ENCODE data around the gene TNFSF13. TPM values are rescaled to one million over a fixed set of nuclear protein-coding genes. Genes with fewer than 3 reads are reported as not detected.

The TNFSF13 gene
- total RNA-seq, 1 experiment from 2014 or later: 3.2 TPM

DNA sequence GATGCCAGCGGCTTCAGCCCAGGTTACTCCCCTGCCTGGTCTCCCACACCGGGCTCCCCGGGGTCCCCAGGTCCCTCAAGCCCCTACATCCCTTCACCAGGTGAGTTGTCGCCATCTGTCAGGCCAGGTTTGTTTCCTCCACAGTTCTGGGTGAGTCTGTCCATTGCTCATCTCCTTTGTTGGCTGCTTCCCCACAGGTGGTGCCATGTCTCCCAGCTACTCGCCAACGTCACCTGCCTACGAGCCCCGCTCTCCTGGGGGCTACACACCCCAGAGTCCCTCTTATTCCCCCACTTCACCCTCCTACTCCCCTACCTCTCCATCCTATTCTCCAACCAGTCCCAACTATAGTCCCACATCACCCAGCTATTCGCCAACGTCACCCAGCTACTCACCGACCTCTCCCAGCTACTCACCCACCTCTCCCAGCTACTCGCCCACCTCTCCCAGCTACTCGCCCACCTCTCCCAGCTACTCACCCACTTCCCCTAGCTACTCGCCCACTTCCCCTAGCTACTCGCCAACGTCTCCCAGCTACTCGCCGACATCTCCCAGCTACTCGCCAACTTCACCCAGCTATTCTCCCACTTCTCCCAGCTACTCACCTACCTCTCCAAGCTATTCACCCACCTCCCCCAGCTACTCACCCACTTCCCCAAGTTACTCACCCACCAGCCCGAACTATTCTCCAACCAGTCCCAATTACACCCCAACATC is 45.6 kb upstream of the TNFSF13 start:
- Mint-ChIP-seq H3K9me3 (no peaks in the 10 kb centered on the region), H3K36me3 (peaks cover 54% of the 10 kb centered on the region), H3K27me3 (ENCODE audit: low read depth) (no peaks in the 10 kb centered on the region), H3K4me3 (no peak overlapping the region), H3K4me1 (no peaks in the 10 kb centered on the region), H3K27ac (no peak overlapping the region)
- ATAC-seq: no peak
- no peak for TF ChIP-seq JAZF1 (CRISPR knock-in tag; IDR thresholded peaks at IDR 0.05)
- TF ChIP-seq, protein P1, sequence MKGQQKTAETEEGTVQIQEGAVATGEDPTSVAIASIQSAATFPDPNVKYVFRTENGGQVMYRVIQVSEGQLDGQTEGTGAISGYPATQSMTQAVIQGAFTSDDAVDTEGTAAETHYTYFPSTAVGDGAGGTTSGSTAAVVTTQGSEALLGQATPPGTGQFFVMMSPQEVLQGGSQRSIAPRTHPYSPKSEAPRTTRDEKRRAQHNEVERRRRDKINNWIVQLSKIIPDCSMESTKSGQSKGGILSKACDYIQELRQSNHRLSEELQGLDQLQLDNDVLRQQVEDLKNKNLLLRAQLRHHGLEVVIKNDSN (CRISPR knock-in tag; IDR thresholded peaks at IDR 0.05): no peak
- TF ChIP-seq NR2C2 (CRISPR knock-in tag; IDR thresholded peaks at IDR 0.05): no peak
- TF ChIP-seq ETV6 (CRISPR knock-in tag; IDR thresholded peaks at IDR 0.05): no peak
- TF ChIP-seq EMX1 (CRISPR knock-in tag; IDR thresholded peaks at IDR 0.05): no peak
- TF ChIP-seq, protein P2, sequence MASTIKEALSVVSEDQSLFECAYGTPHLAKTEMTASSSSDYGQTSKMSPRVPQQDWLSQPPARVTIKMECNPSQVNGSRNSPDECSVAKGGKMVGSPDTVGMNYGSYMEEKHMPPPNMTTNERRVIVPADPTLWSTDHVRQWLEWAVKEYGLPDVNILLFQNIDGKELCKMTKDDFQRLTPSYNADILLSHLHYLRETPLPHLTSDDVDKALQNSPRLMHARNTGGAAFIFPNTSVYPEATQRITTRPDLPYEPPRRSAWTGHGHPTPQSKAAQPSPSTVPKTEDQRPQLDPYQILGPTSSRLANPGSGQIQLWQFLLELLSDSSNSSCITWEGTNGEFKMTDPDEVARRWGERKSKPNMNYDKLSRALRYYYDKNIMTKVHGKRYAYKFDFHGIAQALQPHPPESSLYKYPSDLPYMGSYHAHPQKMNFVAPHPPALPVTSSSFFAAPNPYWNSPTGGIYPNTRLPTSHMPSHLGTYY (CRISPR knock-in tag; IDR thresholded peaks at IDR 0.05): no peak
- TF ChIP-seq, protein P3, sequence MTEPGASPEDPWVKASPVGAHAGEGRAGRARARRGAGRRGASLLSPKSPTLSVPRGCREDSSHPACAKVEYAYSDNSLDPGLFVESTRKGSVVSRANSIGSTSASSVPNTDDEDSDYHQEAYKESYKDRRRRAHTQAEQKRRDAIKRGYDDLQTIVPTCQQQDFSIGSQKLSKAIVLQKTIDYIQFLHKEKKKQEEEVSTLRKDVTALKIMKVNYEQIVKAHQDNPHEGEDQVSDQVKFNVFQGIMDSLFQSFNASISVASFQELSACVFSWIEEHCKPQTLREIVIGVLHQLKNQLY (CRISPR knock-in tag; IDR thresholded peaks at IDR 0.05): no peak
- TF ChIP-seq RORB (CRISPR knock-in tag; IDR thresholded peaks at IDR 0.05): no peak
- TF ChIP-seq, protein P4, sequence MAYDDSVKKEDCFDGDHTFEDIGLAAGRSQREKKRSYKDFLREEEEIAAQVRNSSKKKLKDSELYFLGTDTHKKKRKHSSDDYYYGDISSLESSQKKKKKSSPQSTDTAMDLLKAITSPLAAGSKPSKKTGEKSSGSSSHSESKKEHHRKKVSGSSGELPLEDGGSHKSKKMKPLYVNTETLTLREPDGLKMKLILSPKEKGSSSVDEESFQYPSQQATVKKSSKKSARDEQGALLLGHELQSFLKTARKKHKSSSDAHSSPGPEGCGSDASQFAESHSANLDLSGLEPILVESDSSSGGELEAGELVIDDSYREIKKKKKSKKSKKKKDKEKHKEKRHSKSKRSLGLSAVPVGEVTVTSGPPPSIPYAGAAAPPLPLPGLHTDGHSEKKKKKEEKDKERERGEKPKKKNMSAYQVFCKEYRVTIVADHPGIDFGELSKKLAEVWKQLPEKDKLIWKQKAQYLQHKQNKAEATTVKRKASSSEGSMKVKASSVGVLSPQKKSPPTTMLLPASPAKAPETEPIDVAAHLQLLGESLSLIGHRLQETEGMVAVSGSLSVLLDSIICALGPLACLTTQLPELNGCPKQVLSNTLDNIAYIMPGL (CRISPR knock-in tag; IDR thresholded peaks at IDR 0.05): no peak
- CTCF ChIA-PET: interaction anchor here (0.8 to 4.4 kb wide), 8 partner anchors 10 to 204 kb away, joined by 3 to 81 read pairs (median 6); partner anchors contain the start of gene PLSCR3
- no peak for DNase-seq (ENCODE audit: low spot score)
- POLR2A ChIA-PET: interaction anchor here (0.7 to 1.5 kb wide), 3 partner anchors 48 to 514 kb away, joined by 3 to 5 read pairs (median 3); no protein-coding TSS in a partner anchor

DNA sequence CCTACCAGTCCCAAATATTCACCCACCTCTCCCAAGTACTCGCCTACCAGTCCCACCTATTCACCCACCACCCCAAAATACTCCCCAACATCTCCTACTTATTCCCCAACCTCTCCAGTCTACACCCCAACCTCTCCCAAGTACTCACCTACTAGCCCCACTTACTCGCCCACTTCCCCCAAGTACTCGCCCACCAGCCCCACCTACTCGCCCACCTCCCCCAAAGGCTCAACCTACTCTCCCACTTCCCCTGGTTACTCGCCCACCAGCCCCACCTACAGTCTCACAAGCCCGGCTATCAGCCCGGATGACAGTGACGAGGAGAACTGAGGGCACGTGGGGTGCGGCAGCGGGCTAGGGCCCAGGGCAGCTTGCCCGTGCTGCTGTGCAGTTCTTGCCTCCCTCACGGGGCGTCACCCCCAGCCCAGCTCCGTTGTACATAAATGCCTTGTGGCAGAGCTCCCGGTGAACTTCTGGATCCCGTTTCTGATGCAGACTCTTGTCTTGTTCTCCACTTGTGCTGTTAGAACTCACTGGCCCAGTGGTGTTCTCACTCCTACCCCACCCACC is 44.6 kb upstream of the TNFSF13 start:
- ATAC-seq: 0 out of 2 replicates have a peak, but pooled peaks have one; percentile 30
- H3K9me3 Mint-ChIP-seq: no peaks in the 10 kb centered on the region
- H3K4me3 Mint-ChIP-seq: no peak overlapping the region
- ChIA-PET POLR2A (interaction anchor here (0.7 to 1.0 kb wide), 2 partner anchors 47 to 515 kb away, joined by 3 read pairs; no protein-coding TSS in a partner anchor), CTCF (interaction anchor here (0.8 to 4.4 kb wide), 10 partner anchors 9 to 157 kb away, joined by 3 to 81 read pairs (median 4); partner anchors contain the start of gene PLSCR3)
- DNase-seq (ENCODE audit: low spot score): no peak
- H3K4me1 Mint-ChIP-seq: no peaks in the 10 kb centered on the region
- no peaks in the 10 kb centered on the region for H3K27me3 Mint-ChIP-seq (ENCODE audit: low read depth)
- no peak overlapping the region for H3K27ac Mint-ChIP-seq
- peaks cover 44% of the 10 kb centered on the region for H3K36me3 Mint-ChIP-seq
- TF ChIP-seq, protein P5, sequence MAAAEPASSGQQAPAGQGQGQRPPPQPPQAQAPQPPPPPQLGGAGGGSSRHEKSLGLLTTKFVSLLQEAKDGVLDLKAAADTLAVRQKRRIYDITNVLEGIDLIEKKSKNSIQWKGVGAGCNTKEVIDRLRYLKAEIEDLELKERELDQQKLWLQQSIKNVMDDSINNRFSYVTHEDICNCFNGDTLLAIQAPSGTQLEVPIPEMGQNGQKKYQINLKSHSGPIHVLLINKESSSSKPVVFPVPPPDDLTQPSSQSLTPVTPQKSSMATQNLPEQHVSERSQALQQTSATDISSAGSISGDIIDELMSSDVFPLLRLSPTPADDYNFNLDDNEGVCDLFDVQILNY (CRISPR knock-in tag; IDR thresholded peaks at IDR 0.05): no peak
- TF ChIP-seq, protein P6, sequence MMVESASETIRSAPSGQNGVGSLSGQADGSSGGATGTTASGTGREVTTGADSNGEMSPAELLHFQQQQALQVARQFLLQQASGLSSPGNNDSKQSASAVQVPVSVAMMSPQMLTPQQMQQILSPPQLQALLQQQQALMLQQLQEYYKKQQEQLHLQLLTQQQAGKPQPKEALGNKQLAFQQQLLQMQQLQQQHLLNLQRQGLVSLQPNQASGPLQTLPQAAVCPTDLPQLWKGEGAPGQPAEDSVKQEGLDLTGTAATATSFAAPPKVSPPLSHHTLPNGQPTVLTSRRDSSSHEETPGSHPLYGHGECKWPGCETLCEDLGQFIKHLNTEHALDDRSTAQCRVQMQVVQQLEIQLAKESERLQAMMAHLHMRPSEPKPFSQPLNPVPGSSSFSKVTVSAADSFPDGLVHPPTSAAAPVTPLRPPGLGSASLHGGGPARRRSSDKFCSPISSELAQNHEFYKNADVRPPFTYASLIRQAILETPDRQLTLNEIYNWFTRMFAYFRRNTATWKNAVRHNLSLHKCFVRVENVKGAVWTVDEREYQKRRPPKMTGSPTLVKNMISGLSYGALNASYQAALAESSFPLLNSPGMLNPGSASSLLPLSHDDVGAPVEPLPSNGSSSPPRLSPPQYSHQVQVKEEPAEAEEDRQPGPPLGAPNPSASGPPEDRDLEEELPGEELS (CRISPR knock-in tag; IDR thresholded peaks at IDR 0.05): no peak
- TF ChIP-seq SMAD3 (CRISPR knock-in tag; IDR thresholded peaks at IDR 0.05; ENCODE audit: borderline replicate concordance) (no peak), SMAD4 (CRISPR knock-in tag; IDR thresholded peaks at IDR 0.05) (no peak), KAT7 (CRISPR knock-in tag; IDR thresholded peaks at IDR 0.05; ENCODE audit: borderline replicate concordance) (no peak), FOXJ3 (CRISPR knock-in tag; IDR thresholded peaks at IDR 0.05; ENCODE audit: borderline replicate concordance) (no peak), JAZF1 (CRISPR knock-in tag; IDR thresholded peaks at IDR 0.05) (no peak), GTF2I (CRISPR knock-in tag; conservative IDR thresholded peaks at IDR 0.05) (no peak), TEAD4 (CRISPR knock-in tag; IDR thresholded peaks at IDR 0.05) (no peak), JUN (CRISPR knock-in tag; IDR thresholded peaks at IDR 0.05) (no peak), ETV6 (CRISPR knock-in tag; IDR thresholded peaks at IDR 0.05) (no peak)
- TF ChIP-seq, protein P7, sequence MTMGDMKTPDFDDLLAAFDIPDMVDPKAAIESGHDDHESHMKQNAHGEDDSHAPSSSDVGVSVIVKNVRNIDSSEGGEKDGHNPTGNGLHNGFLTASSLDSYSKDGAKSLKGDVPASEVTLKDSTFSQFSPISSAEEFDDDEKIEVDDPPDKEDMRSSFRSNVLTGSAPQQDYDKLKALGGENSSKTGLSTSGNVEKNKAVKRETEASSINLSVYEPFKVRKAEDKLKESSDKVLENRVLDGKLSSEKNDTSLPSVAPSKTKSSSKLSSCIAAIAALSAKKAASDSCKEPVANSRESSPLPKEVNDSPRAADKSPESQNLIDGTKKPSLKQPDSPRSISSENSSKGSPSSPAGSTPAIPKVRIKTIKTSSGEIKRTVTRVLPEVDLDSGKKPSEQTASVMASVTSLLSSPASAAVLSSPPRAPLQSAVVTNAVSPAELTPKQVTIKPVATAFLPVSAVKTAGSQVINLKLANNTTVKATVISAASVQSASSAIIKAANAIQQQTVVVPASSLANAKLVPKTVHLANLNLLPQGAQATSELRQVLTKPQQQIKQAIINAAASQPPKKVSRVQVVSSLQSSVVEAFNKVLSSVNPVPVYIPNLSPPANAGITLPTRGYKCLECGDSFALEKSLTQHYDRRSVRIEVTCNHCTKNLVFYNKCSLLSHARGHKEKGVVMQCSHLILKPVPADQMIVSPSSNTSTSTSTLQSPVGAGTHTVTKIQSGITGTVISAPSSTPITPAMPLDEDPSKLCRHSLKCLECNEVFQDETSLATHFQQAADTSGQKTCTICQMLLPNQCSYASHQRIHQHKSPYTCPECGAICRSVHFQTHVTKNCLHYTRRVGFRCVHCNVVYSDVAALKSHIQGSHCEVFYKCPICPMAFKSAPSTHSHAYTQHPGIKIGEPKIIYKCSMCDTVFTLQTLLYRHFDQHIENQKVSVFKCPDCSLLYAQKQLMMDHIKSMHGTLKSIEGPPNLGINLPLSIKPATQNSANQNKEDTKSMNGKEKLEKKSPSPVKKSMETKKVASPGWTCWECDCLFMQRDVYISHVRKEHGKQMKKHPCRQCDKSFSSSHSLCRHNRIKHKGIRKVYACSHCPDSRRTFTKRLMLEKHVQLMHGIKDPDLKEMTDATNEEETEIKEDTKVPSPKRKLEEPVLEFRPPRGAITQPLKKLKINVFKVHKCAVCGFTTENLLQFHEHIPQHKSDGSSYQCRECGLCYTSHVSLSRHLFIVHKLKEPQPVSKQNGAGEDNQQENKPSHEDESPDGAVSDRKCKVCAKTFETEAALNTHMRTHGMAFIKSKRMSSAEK (CRISPR knock-in tag; IDR thresholded peaks at IDR 0.05; ENCODE audit: borderline replicate concordance): no peak
- TF ChIP-seq, protein P8, sequence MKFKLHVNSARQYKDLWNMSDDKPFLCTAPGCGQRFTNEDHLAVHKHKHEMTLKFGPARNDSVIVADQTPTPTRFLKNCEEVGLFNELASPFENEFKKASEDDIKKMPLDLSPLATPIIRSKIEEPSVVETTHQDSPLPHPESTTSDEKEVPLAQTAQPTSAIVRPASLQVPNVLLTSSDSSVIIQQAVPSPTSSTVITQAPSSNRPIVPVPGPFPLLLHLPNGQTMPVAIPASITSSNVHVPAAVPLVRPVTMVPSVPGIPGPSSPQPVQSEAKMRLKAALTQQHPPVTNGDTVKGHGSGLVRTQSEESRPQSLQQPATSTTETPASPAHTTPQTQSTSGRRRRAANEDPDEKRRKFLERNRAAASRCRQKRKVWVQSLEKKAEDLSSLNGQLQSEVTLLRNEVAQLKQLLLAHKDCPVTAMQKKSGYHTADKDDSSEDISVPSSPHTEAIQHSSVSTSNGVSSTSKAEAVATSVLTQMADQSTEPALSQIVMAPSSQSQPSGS (CRISPR knock-in tag; IDR thresholded peaks at IDR 0.05; ENCODE audit: borderline replicate concordance, low read depth): no peak
